HG03097 (cell line): ENCODE results near the gene PRKCA.
"Not testable (repeated sequence)": the region's sequence is repeated elsewhere in the genome, so short reads cannot be mapped to it uniquely, and the experiment has no call there.

ENCODE experiments used
- ATAC-seq: cut with Tn5 transposase; IDR thresholded peaks from one replicate; pipeline ENCODE4 v1.9.1; 2021; ENCODE audit not compliant: unreplicated experiment, low FRiP score

The PRKCA gene

GRCh38 chr17:66349521-66350254 is 47.3 kb downstream of the PRKCA start:
- ATAC-seq, result no peak

GRCh38 chr17:66350576-66350975 is 48.2 kb downstream of the PRKCA start:
- ATAC-seq, result not testable (repeated sequence)

GRCh38 chr17:66351033-66351432 is 48.6 kb downstream of the PRKCA start:
- no peak for ATAC-seq

- ATAC-seq, result no peak
Observed at GRCh38 chr17:66351701-66352100, 49.3 kb downstream of the PRKCA start.

- ATAC-seq, result no peak
Observed at GRCh38 chr17:66353937-66354401, 51.6 kb downstream of the PRKCA start.

- ATAC-seq, result no peak
Observed at GRCh38 chr17:66354472-66354871, 52.1 kb downstream of the PRKCA start.

GRCh38 chr17:66354981-66355380 is 52.6 kb downstream of the PRKCA start:
- ATAC-seq, result no peak

GRCh38 chr17:66355510-66355909 is 53.1 kb downstream of the PRKCA start:
- ATAC-seq, result no peak

GRCh38 chr17:66357037-66357436 is 54.6 kb downstream of the PRKCA start:
- ATAC-seq, result no peak

GRCh38 chr17:66359351-66359750 is 56.9 kb downstream of the PRKCA start:
- no peak for ATAC-seq

GRCh38 chr17:66360961-66361565 is 58.6 kb downstream of the PRKCA start:
- not testable (repeated sequence) for ATAC-seq

GRCh38 chr17:66364508-66364907 is 62.1 kb downstream of the PRKCA start:
- ATAC-seq, result no peak

GRCh38 chr17:66364990-66365490 is 62.6 kb downstream of the PRKCA start:
- no peak for ATAC-seq

GRCh38 chr17:66365903-66366302 is 63.5 kb downstream of the PRKCA start:
- no peak for ATAC-seq

GRCh38 chr17:66367107-66367506 is 64.7 kb downstream of the PRKCA start:
- ATAC-seq, result no peak

- ATAC-seq, result no peak
Observed at GRCh38 chr17:66369830-66370229, 67.4 kb downstream of the PRKCA start.

- ATAC-seq, result no peak
Observed at GRCh38 chr17:66371561-66371960, 69.1 kb downstream of the PRKCA start.

- no peak for ATAC-seq
Observed at GRCh38 chr17:66372182-66372581, 69.8 kb downstream of the PRKCA start.

GRCh38 chr17:66373079-66373478 is 70.7 kb downstream of the PRKCA start:
- ATAC-seq, result no peak

GRCh38 chr17:66373944-66374817 is 71.8 kb downstream of the PRKCA start:
- no peak for ATAC-seq

- ATAC-seq, result no peak
Observed at GRCh38 chr17:66375121-66375520, 72.7 kb downstream of the PRKCA start.
